HG02885 (cell line): ENCODE measurements around the gene KCNJ12.
"Not testable (repeated sequence)": the region's sequence is repeated elsewhere in the genome, so short reads cannot be mapped to it uniquely, and the experiment has no call there.

ENCODE experiments used
- ATAC-seq: cut with Tn5 transposase; IDR thresholded peaks from one replicate; pipeline ENCODE4 v1.9.1; 2021; ENCODE audit warnings: mild to moderate bottlenecking; ENCODE audit not compliant: unreplicated experiment, poor library complexity

The KCNJ12 gene

DNA sequence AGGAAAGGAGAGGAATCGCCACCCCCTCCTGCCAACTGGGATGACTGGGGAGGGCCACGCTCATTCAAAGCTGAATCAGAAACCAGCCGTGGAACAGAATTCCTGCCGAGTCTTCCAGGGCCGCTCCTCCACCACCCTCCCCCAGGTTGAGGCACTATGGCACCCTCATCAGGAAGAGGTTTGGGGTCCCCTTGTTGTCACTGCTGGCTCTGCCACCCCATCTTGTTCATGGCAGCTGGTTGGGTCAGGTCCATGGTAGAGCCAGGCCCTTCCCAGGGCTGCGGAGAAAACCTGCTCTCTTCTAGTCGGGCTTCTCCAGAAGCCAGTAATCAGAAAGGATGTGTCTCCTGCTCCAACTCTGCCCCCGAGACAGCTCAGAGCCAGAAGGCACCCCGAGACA lies 41.8 kb downstream of the KCNJ12 start:
- ATAC-seq = no peak

DNA sequence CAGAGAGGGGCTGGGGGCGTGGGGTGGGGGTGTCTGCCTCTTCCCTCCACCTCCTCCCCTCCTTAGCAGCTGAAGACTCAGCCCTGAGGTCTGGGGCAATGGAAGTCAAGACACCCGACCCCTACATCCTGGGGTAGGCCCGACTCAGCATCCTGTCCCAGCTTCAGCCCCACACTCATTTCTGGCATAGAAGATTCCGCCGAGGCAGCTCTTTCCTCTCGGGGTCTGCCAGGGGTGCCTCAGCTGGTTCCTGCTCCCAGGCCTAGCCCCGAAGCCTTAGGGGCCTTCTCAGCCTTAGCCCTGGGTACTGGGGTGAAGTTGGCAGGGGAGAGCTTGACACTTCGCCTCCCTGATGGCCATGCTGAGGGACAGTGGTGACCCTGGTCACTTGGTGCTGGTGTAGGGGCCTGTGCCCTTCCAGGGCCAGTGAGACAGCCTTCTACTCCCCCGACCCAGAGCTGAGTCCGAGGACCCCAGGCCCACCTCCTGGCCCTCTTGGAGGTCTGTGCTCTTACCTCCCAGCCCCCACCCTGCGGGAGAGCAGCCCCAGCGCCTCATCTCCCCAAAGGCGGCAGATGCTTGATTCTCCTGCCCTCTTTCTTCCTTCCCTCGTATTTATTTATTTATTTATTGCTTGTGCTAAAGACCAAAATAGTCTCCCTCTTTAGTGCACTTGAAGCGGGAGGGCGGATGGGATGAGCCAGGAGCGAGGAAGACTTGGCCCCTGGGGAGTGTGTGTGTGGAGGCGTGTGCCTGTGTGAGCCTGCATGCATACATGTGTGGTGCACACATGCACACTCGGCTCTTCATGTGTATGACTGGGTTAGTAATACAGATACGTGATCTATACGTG lies 42.5 kb downstream of the KCNJ12 start:
- ATAC-seq = no peak

DNA sequence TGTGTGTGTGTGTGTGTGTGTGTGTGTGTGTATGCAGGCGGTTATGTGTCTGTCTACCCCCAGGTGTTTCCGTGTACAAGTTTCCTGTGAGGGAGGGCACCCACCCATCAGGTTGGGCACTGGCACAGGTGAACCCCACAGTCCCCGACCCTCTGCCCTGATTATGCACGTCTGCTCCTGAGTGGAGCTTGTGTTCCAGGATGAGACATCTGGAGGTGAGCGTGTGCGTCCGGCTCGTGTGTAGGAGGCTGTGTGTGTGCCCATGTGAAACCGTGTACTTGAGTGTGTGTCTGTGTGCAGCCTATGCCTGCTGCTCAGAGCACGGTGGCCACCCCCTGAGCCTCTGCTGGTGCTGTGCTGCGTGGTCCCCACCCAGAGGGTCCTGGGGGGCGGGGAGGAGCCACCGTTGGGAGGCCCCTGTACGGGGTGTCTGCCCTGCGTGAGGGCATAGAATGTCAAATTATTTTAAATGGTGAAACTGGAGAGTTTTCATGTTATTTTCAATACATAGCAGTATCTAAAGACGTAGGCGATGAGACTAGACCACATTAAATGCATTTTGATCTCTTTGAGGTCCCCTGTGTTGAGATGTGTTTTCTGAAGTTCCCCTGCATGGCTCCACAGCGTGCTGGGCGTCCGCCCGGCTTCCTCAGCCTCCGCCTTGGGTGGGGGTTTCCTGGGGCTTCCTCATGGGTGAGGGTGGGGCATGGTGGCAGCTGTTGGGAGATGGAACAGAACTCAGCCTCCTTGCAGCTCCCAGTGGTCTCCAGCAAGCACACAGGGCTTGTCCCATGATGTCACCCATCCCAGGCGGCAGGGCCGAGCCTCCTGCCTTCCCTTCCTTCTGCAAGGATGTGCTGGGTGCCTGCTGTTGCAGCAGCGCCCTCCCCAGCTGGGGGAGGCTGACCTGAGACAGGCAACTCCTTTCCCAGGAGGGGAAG lies 43.4 kb downstream of the KCNJ12 start:
- no peak for ATAC-seq

DNA sequence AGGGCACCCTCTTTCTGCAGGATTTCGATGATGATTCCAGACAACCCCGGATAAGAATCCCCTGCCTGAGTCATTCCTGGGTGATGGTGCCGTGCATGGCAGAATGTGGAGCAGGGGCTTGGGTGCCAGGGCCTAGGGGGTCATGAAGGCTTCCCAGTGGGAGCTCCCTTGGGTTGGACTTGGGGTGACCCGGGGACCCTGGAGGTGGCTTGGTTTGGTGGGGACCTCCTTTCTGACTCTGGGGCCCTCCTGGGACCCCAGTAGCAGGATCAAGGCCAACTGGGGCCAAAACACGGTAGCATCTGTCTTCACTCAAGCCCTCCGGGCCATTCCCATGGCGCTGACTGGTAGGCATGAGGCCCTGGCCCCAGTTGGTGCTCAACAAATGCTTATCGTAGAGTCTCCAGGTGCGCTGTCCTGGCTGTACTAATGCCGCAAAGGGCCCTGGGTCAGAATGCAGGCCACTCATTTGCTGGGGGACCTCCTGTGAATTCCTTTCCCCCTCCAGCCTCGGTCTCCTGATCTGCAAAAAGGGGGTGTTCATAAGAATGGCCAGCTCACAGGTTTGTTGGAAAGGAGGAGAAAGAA lies 44.4 kb downstream of the KCNJ12 start:
- not testable (repeated sequence) for ATAC-seq

DNA sequence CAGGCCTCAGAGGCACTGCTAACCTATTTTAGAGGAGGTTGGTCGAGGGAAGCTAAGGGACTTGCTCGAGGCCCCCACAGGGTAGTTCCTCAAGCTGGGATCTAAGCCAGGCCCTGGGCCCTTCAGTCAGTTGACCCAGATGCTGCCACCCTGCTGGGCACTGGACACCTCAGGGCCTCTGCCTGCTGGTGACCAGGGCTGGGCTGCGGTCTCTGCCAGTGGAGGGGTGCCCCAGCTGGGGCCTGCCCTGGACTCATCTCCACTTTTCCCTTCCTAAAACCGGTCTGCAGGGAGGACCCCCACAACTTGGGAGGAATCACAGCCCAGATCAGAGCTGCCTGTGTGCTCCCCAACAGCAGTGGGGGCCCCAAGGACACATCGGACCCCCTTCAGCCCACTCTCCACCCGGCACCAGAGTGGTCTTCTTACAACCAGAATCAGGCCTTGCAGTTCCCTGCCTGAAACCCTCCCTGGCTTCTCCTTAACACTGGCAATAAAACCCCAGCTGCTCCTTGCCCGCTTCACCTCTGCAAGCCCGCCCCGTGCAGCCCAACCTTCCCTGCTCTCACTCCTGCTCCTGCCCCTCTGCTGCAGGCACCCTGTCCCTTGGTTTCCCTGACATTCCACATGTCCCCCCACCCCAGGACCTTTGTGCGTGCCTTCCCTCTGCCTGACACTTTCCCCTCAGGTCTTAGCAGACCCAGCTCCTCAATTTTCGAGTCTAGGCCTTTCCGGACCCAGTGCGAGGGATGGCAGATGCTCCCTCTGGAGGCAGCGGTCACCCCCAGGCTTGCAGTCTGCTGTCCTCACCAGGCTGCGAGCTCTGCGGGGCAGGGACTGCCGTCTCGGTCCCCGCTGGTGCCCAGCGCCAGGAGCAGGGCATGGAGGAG lies 45.5 kb downstream of the KCNJ12 start:
- ATAC-seq = not testable (repeated sequence)

DNA sequence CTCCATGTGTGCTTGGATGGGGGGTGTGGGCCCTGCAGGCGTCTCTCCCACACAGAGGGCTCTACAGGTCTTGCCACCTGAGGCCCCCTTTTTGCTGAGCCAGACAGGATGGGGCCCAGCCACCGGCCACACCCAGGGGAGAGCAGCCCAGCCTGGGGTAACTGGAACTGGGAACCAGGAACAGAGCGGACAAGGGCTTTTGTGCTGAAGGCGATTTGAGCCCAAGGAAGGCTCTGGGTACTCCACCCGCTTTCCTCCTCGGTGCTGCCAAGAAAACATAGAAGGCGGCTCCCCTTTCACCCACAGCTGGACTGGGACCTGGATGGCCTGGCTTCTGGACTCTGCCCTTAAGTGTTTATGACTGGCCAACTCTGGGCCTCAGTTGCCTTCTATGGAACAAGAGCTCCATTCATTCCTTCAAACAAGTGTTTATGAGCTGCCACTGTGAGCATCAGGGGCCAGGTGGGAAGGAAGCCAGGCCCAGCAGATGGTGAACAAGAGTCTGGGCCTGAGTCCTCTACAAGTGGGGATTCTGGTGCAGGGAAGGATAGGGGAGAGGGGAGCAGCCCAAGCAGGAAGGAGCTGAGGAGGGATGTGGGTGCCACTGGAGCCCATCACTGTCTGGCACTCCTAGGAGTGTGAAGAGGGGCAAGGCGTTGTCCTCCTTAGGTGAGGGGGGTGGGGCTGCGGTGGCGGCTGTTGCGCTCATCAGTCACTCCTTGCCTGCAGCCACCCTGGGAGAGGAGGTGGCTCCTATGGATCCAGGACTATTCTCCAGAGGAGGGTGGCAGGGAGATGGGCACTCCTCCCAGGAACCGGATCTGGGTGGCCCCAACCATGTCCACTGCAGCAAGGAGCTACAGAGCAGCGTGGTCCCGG lies 46.4 kb downstream of the KCNJ12 start:
- not testable (repeated sequence) for ATAC-seq

DNA sequence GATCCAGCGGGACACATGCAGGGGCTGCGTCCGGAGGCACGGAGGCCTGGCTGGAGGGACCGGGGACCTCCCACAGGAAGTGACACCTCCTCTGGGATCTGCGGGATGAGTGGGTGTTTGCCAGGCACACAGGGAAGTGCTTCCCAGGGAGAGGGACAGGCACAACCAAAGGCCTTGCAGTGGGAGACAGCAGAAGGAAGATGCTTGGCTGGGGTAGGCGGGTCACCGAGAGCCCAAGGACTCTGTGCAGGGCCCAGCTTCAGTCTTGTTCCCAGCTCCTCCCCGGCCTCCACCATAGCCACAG lies 47.0 kb downstream of the KCNJ12 start:
- ATAC-seq = not testable (repeated sequence)

DNA sequence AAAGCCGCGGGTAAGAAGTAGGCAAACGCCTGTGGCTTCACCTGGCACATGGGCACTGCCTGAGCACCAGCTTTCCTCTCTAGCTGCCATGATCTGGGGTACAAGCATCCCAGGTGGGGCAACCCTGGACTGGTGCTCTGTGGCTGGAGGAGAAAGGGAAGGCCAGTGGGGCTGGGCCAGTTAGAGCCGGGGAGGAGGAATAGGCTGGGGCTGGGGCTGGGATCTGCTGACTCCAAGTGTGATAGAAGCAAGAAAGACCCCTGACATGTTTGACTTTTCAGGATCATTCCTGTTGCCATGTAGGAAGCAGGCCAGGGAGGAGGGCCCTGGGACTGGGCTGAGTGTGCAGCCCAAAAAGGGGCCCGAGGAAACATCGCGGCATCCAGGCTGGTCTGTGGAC lies 48.5 kb downstream of the KCNJ12 start:
- ATAC-seq = not testable (repeated sequence)

DNA sequence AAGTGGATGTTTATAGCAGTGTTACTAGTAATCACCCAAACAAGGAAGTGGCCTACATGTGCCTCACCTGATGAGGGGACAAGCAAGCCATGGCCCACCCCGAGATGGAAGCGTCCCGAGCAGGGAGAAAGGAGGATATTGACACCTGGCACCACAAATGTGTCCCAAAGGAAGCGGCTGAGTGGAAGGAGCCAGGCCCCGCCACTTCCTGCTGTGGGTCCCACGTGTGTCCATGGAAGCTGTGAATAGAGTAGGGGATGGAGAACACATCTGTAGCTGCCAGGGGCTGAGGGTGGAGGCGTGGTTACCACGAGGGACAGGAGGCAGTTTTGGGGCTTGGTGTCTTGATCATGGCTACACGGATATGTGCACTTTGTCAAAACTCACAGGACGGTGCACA lies 49.2 kb downstream of the KCNJ12 start:
- ATAC-seq = no peak

DNA sequence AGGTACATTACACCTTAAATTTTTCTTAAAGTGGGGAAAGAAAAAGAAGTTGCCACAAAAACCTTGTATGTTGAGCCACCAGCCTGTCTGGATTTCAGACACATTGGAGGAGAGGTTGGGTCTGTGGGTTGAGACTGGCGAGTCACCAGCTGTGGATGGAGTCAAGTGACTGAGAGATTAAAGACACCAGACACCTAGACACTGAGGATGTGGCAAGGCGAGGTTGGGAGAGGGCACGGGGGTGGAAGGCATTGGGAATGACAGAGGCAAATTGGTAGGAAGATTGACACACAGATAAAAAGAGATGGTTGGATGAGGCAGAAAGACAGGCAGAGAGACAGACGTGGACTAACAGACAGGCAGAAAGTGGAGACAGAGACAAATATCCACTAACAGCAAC lies 49.6 kb downstream of the KCNJ12 start:
- ATAC-seq = no peak

DNA sequence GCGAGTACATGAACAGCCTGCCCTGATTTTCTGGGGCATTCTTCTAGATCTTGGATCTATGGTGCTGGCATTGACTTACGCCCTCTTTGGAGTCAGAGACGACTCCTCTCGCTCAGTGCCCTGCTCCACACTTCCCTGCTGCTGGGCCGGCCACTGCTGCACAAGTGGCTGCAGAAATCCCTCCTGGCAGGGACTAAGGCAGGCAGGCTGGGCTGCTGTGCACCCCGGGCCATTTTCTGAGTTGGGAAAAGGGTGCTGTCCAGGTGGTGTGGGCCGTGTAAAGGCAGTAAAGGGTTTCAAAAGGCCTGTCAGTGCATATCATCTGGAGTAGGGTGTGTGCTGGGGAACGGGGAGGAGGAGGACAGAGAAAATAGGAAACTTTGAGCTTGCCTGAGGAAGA lies 50.1 kb downstream of the KCNJ12 start:
- ATAC-seq = not testable (repeated sequence)

DNA sequence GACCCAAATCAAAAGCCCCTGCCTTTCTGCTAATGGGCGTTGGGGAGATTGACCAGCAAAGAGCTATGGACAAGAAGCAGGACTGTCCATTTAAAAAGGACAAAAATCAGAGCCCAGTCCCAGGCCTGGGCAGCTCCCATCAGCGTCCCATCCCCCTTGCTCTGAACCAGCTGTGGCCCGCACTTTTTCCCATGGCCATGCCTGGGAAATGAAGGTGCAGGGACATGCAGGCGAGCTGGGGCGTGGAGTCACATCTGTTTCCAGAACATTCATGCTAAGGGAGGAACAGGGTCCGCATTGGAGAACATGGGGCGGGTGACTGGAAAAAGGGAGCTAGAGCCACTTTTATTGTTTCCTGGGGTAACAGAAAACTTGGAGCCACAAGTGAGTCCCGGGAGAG lies 50.7 kb downstream of the KCNJ12 start:
- not testable (repeated sequence) for ATAC-seq

DNA sequence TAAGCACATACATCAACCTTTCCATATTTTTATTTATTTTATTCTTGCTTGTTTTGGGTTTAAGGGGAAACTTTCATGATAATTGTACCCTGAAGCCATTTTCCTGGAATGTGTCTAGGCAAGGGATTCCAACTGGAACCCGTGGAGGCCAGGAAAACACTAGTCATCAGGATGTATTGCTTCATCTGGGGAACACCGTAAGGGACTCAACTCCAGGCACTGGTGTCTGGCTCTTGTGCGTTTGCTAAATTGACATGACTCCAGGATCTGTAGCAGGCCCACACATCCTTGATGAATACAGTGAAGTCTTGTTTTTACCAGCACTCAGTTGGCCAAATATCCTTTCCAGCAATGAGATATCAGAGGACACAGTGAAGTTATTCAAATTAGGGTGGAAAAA lies 51.6 kb downstream of the KCNJ12 start:
- ATAC-seq = not testable (repeated sequence)

DNA sequence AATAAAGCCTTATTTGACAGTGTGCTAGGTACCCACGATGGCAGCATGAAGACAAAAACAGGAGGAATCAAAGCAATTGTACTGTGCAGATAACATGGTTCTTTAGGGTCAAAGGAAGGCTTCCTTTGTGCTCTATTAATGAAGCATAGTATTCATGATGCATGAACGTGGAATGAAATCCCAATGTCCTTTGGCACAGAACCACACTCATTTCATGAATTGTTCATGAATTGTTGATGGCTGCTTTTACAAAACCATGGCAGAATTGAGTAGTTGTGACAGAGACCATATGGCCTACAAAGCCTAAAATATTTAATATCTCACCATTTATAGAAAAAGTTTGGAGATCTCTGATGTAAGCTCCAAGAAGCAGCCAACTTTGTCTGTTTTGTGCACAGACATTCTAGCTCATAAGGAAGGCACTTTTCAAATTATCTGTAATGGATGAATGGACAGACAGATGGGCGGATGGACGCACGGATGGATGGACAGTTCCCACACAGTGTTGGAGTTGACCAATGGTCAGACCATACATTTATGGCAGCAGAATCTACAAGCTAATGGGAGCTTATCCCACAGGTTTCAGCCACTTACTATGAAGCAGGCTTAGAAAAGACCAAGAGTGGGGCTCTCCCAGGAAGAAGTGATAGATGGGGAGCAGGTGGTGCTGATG lies 52.7 kb downstream of the KCNJ12 start:
- ATAC-seq = not testable (repeated sequence)

DNA sequence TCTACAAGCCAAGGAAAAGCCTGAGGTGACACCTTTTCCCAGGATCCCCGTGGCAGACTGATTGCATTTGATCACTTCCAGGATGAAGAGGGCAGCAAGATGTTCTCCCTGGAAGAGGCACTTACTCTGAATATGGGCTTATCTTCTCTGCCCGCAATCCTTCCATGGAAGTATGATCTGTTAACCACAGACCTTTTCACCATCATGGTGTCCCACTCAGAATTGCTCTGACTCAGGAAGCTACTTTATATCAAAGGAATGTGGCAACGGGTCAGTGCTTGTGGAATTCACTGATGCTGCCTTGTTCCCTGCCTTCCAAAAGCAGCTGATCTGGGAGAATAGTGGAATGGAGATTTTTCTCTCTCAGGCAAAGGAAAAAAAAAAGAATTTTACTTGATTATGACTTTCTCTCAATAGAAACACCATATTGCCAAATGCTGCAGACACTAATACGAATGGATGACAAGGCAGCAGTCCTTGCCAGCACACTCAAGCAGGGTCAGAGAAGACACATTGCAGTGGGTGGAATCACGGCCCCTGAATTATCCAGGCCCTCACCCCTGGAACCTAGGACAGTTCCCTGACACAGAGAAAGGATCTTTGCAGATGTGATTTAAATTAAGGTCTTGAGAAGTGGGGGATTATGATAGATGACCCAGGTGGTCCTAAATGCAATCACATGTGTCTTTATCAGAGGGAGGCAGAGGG lies 53.9 kb downstream of the KCNJ12 start:
- ATAC-seq = not testable (repeated sequence)

DNA sequence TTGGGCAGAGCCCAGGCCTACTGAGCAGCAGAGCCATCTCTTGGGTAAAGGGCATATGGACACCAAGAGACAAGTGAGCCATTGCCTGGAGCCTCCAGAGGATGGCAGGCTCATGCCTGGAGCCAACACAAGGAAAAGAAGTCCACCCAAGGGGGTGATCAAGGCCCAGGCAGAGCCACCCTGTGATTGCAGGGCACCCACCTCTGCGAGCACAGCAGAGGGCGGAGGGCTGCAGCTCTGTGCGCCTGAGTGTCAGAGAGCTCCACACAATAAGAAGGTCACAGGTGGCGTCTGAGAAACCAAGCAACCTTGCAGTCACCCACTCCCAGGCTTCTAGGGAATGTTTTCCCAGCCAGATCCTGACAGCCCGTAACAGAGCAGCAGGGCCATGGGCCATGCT lies 57.8 kb downstream of the KCNJ12 start:
- not testable (repeated sequence) for ATAC-seq

DNA sequence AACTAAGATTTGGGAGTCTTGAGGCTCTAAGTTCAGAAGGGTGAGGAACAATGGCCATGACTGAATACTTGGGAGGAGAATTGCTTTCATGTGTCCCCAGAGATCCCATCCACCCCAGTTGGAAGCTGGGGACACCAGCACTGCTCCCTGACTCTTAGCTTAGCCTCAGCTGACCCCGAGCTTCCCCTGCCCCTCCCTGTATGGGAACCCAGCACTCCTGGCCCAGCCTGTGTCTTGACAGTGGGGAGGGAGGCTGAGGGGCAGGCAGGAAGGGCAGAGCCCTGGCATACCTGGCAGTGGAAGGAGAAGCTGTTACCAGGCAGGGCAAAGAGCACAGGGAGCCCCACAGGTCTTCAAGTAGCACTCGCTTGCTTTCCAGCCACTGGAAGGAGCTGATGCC lies 58.8 kb downstream of the KCNJ12 start:
- not testable (repeated sequence) for ATAC-seq

DNA sequence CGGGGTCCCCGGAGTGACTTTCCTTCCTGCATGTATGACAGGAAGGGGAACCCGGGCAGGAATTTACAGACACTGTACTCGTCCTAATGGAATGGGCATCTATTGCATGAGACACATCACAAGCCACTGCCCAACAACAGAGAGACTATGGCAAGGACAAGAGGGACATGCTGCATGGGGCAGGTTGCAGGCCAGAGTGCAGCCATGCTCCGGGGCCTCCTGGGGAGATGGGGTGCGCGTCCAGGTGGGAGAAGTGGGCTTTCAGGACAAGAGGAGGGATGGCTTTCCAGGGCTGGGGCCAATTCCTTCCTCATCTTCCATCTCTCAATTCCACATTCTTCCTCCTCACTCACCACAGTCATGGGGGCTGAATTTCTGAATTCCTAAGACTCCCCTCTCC lies 60.3 kb downstream of the KCNJ12 start:
- ATAC-seq = not testable (repeated sequence)
